A673 (cell line): ENCODE results near the gene SUPT3H. TPM values are rescaled to one million over a fixed set of nuclear protein-coding genes. Genes with fewer than 3 reads are reported as not detected.

Source experiments
- BruUV-seq: library from RNA; stranded (reverse); fragments of 400-500 nt; replicated peaks from 2 replicates; lab custom pipeline; 2021; lab: Mats Ljungman, UMichigan
- CTCF ChIA-PET: fragments of 300-600 bp; sonication (Branson Sonifier 250); formaldehyde crosslinking; loops from one replicate; lab custom pipeline; 2022; ENCODE audit warnings: antibody characterized with exemption; lab: Charles Lee
- POLR2A ChIA-PET: fragments of 300-600 bp; sonication (Branson Sonifier 250); formaldehyde crosslinking; loops from one replicate; lab custom pipeline; 2022; ENCODE audit warnings: antibody characterized with exemption; ENCODE audit not compliant: low non-redundant PET; lab: Charles Lee
- DNase-seq: peaks from one replicate; pipeline ENCODE4 v3.0.0-alpha.2; 2015; ENCODE audit warnings: low spot score
- H3K27ac ChIP-seq: fragments of 200-600 bp; sonication (generic); 2 replicates; pipeline ENCODE4 v1.5.1; 2016; ENCODE audit warnings: mixed run types, low read depth, mild to moderate bottlenecking, mixed read lengths, antibody characterized with exemption, low read length; ENCODE audit not compliant: poor library complexity, severe bottlenecking
- H3K27me3 ChIP-seq: fragments of 200-600 bp; sonication (generic); replicated peaks from 2 replicates; pipeline ENCODE4 v1.6.1; 2017; ENCODE audit warnings: mixed run types, low read depth, mild to moderate bottlenecking, mixed read lengths, antibody characterized with exemption, low read length; ENCODE audit not compliant: insufficient read depth, poor library complexity
- H3K36me3 ChIP-seq: fragments of 200-600 bp; sonication (generic); 2 replicates; pipeline ENCODE4 v1.6.1; 2016; ENCODE audit warnings: mixed run types, mild to moderate bottlenecking, mixed read lengths, antibody characterized with exemption, low read length; ENCODE audit not compliant: insufficient read depth, poor library complexity, severe bottlenecking
- H3K4me1 ChIP-seq: fragments of 200-600 bp; sonication (generic); 2 replicates; pipeline ENCODE4 v1.6.1; 2017; ENCODE audit warnings: mixed run types, mild to moderate bottlenecking, mixed read lengths, antibody characterized with exemption, low read length; ENCODE audit not compliant: insufficient read depth, poor library complexity, severe bottlenecking
- H3K4me3 ChIP-seq: fragments of 200-600 bp; sonication (generic); 2 replicates; pipeline ENCODE4 v1.5.1; 2016; ENCODE audit warnings: low read depth, mixed run types, mild to moderate bottlenecking, mixed read lengths, low read length; ENCODE audit not compliant: poor library complexity, severe bottlenecking
- H3K9me3 ChIP-seq: fragments of 200-600 bp; sonication (generic); 2 replicates; pipeline ENCODE4 v1.6.1; 2016; ENCODE audit warnings: mixed run types, low read depth, mild to moderate bottlenecking, mixed read lengths, antibody characterized with exemption, low read length; ENCODE audit not compliant: poor library complexity, severe bottlenecking
- EZH2 ChIP-seq: fragments of 200-600 bp; sonication (generic); IDR thresholded peaks from 2 replicates; pipeline ENCODE4 v1.6.1; 2017; ENCODE audit warnings: borderline replicate concordance, low read depth, mild to moderate bottlenecking, mixed read lengths, antibody characterized with exemption, low read length; ENCODE audit not compliant: poor library complexity, severe bottlenecking
- intact Hi-C: fragments of 100-400 bp; cut with micrococcal nuclease; formaldehyde crosslinking; loops from one replicate; pipeline ENCODE4 v1.10.0; 2022; ENCODE audit not compliant: unreplicated experiment
- total RNA-seq: library from RNA; stranded (reverse); gene quantifications from 2 replicates; pipeline ENCODE4 v1.2.3, GENCODE V29; 2021
- TF ChIP-seq, protein P1 (sequence below): fragments of 300-800, 200-600 bp; sonication (generic); conservative IDR thresholded peaks from 2 replicates; pipeline ENCODE4 v1.5.1; 2017; ENCODE audit warnings: low read depth, mild to moderate bottlenecking, antibody characterized with exemption, low read length, moderate library complexity, mixed read lengths

Gene SUPT3H
- total RNA-seq, 1 experiment from 2014 or later, result 10.8 TPM

DNA sequence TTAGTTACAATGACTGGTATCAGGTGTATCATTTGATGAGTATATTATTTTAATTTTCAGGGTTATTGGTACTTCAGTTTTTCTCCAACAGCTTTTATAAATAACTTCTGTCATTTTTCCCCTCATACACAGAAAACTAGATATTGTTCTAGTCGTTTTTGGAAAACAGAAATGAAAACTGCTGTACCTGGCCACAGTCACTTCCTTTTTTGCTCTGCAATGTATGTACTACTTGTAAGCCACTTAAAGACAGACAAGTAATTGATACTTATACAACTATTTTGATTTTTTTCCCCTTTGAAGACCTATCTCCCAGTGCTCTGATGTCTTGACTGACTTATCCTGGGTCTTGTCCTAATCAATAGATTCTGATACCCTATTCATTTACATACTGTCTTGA lies 268.2 kb downstream of the SUPT3H start:
- H3K36me3 ChIP-seq, result no peaks in the 10 kb centered on the region
- H3K27me3 ChIP-seq, result no peaks in the 10 kb centered on the region
- no peaks in the 10 kb centered on the region for H3K4me1 ChIP-seq
- DNase-seq, result no peak
- no TSS peak for BruUV-seq
- no peak overlapping the region for H3K27ac ChIP-seq
- CTCF ChIA-PET, result no interaction called here
- H3K4me3 ChIP-seq, result no peak overlapping the region
- POLR2A ChIA-PET, result no interaction called here
- H3K9me3 ChIP-seq, result no peaks in the 10 kb centered on the region
- no peak for TF ChIP-seq EZH2
- TF ChIP-seq, protein P1, sequence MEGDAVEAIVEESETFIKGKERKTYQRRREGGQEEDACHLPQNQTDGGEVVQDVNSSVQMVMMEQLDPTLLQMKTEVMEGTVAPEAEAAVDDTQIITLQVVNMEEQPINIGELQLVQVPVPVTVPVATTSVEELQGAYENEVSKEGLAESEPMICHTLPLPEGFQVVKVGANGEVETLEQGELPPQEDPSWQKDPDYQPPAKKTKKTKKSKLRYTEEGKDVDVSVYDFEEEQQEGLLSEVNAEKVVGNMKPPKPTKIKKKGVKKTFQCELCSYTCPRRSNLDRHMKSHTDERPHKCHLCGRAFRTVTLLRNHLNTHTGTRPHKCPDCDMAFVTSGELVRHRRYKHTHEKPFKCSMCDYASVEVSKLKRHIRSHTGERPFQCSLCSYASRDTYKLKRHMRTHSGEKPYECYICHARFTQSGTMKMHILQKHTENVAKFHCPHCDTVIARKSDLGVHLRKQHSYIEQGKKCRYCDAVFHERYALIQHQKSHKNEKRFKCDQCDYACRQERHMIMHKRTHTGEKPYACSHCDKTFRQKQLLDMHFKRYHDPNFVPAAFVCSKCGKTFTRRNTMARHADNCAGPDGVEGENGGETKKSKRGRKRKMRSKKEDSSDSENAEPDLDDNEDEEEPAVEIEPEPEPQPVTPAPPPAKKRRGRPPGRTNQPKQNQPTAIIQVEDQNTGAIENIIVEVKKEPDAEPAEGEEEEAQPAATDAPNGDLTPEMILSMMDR, result no peak
- intact Hi-C loops, result no loop called here

DNA sequence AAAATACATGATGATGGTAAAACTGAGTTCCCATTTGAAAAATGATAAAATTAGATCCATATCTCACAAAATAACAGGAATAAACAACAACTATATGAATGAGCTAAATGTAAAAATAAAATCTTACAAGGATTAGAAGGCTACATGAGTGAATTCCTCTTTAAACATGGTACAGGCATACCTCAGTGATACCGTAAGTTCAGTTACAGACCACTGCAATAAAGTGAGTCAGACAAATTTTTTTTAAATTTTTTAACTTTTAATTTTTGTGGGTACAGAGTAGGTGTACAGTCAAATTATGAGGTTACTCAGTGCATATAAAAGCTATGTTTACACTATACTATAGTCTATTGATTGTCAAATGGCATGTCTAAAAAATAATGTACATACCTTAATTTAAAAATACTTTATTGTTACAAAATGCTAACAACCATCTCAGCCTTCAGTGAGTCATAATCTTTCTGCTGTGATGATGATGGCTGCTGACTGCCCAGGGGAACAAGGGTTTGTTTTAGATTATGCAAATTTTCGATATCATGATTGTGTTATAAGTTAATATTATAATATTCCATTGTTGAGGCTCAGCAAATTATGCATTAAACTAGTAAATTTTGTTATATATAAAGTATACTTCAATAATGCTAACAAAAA lies 272.4 kb downstream of the SUPT3H start:
- intact Hi-C loops, result no loop called here

DNA sequence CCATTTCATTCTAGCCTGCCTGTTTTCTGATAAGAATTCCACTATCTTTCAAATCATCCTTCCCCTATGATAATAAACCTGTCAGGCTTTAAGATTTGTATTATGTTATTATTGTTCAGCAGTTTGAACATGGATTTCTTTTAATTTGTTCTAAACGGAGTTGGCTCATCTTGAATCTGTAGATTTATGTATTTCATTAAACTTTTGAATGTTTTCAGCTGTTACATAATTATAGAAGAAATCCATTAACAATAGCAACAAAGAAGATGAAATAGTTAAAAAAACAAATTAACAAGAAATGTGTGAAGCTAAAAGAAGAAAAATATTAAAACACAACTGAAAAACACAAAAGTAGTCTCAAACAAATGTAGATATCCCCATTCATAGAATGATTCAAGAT lies 273.3 kb downstream of the SUPT3H start:
- POLR2A ChIA-PET, result interaction anchor here (0.6 kb wide), 1 partner anchor 342 kb away, joined by 4 read pairs; no protein-coding TSS in a partner anchor
- CTCF ChIA-PET, result no interaction called here
- no peaks in the 10 kb centered on the region for H3K4me1 ChIP-seq
- DNase-seq, result no peak
- no TSS peak for BruUV-seq
- H3K27ac ChIP-seq, result no peak overlapping the region
- no peaks in the 10 kb centered on the region for H3K27me3 ChIP-seq
- H3K36me3 ChIP-seq, result no peaks in the 10 kb centered on the region
- H3K4me3 ChIP-seq, result no peak overlapping the region
- intact Hi-C loops, result no loop called here
- TF ChIP-seq, protein P1, result no peak
- TF ChIP-seq EZH2, result no peak
- H3K9me3 ChIP-seq, result no peaks in the 10 kb centered on the region

More for the DNA sequence above, 272.4 kb downstream of the SUPT3H start:
- DNase-seq, result no peak
- Histone ChIP-seq H3K27ac (no peak overlapping the region), H3K9me3 (no peaks in the 10 kb centered on the region), H3K4me3 (no peak overlapping the region), H3K36me3 (no peaks in the 10 kb centered on the region), H3K4me1 (no peaks in the 10 kb centered on the region), H3K27me3 (no peaks in the 10 kb centered on the region)
- CTCF ChIA-PET, result no interaction called here
- POLR2A ChIA-PET, result no interaction called here
- TF ChIP-seq, protein P1, result no peak
- TF ChIP-seq EZH2, result no peak
- BruUV-seq, result no TSS peak
